ENCODE measurements around the gene VRK1. TPM values are rescaled to one million over a fixed set of nuclear protein-coding genes. Genes with fewer than 3 reads are reported as not detected.
A peak's percentile ranks its signal among the peaks of the same experiment; 100 is the strongest.

Gene VRK1
- total and polyA plus RNA-seq, 2 donors (not counting 1 experiment from before 2014, with no cell fraction given), result 10.3 to 28.2 TPM

- H3K27ac ChIP-seq (ENCODE audit: low read length in 2 of 2), result no peak overlapping the region
- no CpG with 5 or more reads among the region's 5 CpGs for WGBS (ENCODE audit: insufficient coverage)
- no peak overlapping the region for H3K4me3 ChIP-seq (ENCODE audit: control extremely low read depth in 1 of 5, extremely low read depth in 1 of 5, insufficient read depth in 1 of 5, low read depth in 2 of 5, low read length in 4 of 5)
- no peak for DNase-seq
- H3K9me3 Mint-ChIP-seq (ENCODE audit: insufficient read depth), result no peaks in the 10 kb centered on the region
- H3K36me3 ChIP-seq (replicated peaks in 1 of 2; ENCODE audit: control extremely low read depth in 1 of 2, control insufficient read depth in 1 of 2, extremely low read depth in 1 of 2, insufficient read depth in 2 of 2, low read length in 1 of 2), result peaks cover 0 to 1% of the 10 kb centered on the region in 2 experiments
- peaks cover 0 to 8% of the 10 kb centered on the region in 2 donors for H3K4me1 ChIP-seq (ENCODE audit: control insufficient read depth in 2 of 2, insufficient read depth in 2 of 2, low read length in 2 of 2)
- H3K27me3 ChIP-seq (replicated peaks in 1 of 4; ENCODE audit: control extremely low read depth in 1 of 4, control insufficient read depth in 3 of 4, insufficient read depth in 4 of 4, low read length in 3 of 4), result no peaks in the 10 kb centered on the region
- no peak overlapping the region for H3K4me2 ChIP-seq (replicated peaks; ENCODE audit: low read depth, low read length, poor library complexity, severe bottlenecking)
- TF ChIP-seq, protein P1, sequence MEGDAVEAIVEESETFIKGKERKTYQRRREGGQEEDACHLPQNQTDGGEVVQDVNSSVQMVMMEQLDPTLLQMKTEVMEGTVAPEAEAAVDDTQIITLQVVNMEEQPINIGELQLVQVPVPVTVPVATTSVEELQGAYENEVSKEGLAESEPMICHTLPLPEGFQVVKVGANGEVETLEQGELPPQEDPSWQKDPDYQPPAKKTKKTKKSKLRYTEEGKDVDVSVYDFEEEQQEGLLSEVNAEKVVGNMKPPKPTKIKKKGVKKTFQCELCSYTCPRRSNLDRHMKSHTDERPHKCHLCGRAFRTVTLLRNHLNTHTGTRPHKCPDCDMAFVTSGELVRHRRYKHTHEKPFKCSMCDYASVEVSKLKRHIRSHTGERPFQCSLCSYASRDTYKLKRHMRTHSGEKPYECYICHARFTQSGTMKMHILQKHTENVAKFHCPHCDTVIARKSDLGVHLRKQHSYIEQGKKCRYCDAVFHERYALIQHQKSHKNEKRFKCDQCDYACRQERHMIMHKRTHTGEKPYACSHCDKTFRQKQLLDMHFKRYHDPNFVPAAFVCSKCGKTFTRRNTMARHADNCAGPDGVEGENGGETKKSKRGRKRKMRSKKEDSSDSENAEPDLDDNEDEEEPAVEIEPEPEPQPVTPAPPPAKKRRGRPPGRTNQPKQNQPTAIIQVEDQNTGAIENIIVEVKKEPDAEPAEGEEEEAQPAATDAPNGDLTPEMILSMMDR (IDR thresholded peaks at IDR 0.05), result no peak
- no peak for TF ChIP-seq EZH2 (IDR thresholded peaks at IDR 0.05; ENCODE audit: borderline replicate concordance, insufficient read depth, low read depth, low read length, poor library complexity, severe bottlenecking)
- ChIA-PET CTCF (no interaction called here), POLR2A (no interaction called here)
- H3K9me3 ChIP-seq (ENCODE audit: control extremely low read depth in 1 of 3, control insufficient read depth in 2 of 3, insufficient read depth in 1 of 3, low read length in 2 of 3), result no peaks in the 10 kb centered on the region
- no peaks in the 10 kb centered on the region for H3K79me2 ChIP-seq (ENCODE audit: control insufficient read depth, insufficient read depth, low read length)
- no peaks in the 10 kb centered on the region for H4K20me1 ChIP-seq (ENCODE audit: control insufficient read depth, insufficient read depth, low read length, poor library complexity, severe bottlenecking)
- no peak overlapping the region for H3K27ac Mint-ChIP-seq
- intact Hi-C loops (cut with micrococcal nuclease), result no loop called here
- H2AFZ ChIP-seq (ENCODE audit: insufficient read depth, low read depth, low read length, poor library complexity, severe bottlenecking), result no peak overlapping the region
- no peaks in the 10 kb centered on the region for H3K27me3 Mint-ChIP-seq
- peaks cover 19% of the 10 kb centered on the region for H3K4me1 Mint-ChIP-seq
- no peak overlapping the region for H3K4me3 Mint-ChIP-seq
- H3K9ac ChIP-seq (ENCODE audit: low read length), result no peak overlapping the region
- ATAC-seq (ENCODE audit: low read depth), result no peak
These were observed 100.0 kb downstream of the VRK1 start for GRCh38 chr14:96897184-96897583.

GRCh38 chr14:96901227-96901626, 104.0 kb downstream of the VRK1 start:
- Histone ChIP-seq H3K4me2 (replicated peaks; ENCODE audit: low read depth, low read length, poor library complexity, severe bottlenecking) (no peak overlapping the region), H4K20me1 (ENCODE audit: control insufficient read depth, insufficient read depth, low read length, poor library complexity, severe bottlenecking) (no peaks in the 10 kb centered on the region), H3K4me1 (ENCODE audit: control insufficient read depth in 2 of 2, insufficient read depth in 2 of 2, low read length in 2 of 2) (no peaks in the 10 kb centered on the region), H3K4me3 (ENCODE audit: control extremely low read depth in 1 of 5, extremely low read depth in 1 of 5, insufficient read depth in 1 of 5, low read depth in 2 of 5, low read length in 4 of 5) (no peak overlapping the region), H3K9ac (ENCODE audit: low read length) (no peak overlapping the region), H3K79me2 (ENCODE audit: control insufficient read depth, insufficient read depth, low read length) (no peaks in the 10 kb centered on the region), H3K9me3 (ENCODE audit: control extremely low read depth in 1 of 3, control insufficient read depth in 2 of 3, insufficient read depth in 1 of 3, low read length in 2 of 3) (no peaks in the 10 kb centered on the region), H2AFZ (ENCODE audit: insufficient read depth, low read depth, low read length, poor library complexity, severe bottlenecking) (no peak overlapping the region), H3K27ac (ENCODE audit: low read length in 2 of 2) (no peak overlapping the region), H3K36me3 (replicated peaks in 1 of 2; ENCODE audit: control extremely low read depth in 1 of 2, control insufficient read depth in 1 of 2, extremely low read depth in 1 of 2, insufficient read depth in 2 of 2, low read length in 1 of 2) (no peaks in the 10 kb centered on the region), H3K27me3 (replicated peaks in 1 of 4; ENCODE audit: control extremely low read depth in 1 of 4, control insufficient read depth in 3 of 4, insufficient read depth in 4 of 4, low read length in 3 of 4) (no peaks in the 10 kb centered on the region)
- Mint-ChIP-seq H3K9me3 (ENCODE audit: insufficient read depth) (peaks cover 2% of the 10 kb centered on the region), H3K27ac (no peak overlapping the region), H3K4me3 (peak overlapping the region; percentile 12), H3K4me1 (peaks cover 15% of the 10 kb centered on the region), H3K27me3 (no peaks in the 10 kb centered on the region)
- intact Hi-C loops (cut with micrococcal nuclease), result no loop called here
- ATAC-seq (ENCODE audit: low read depth) (no peak), DNase-seq (no peak)
- TF ChIP-seq, protein P1 (IDR thresholded peaks at IDR 0.05), result no peak
- no peak for TF ChIP-seq EZH2 (IDR thresholded peaks at IDR 0.05; ENCODE audit: borderline replicate concordance, insufficient read depth, low read depth, low read length, poor library complexity, severe bottlenecking)
- ChIA-PET CTCF (no interaction called here), POLR2A (no interaction called here)
- WGBS (ENCODE audit: insufficient coverage), result no CpG with 5 or more reads among the region's 3 CpGs
